H9 (cell line): ENCODE results near the gene RSF1. TPM values are rescaled to one million over a fixed set of nuclear protein-coding genes. Genes with fewer than 3 reads are reported as not detected.

Experiments used
- DNase-seq: peaks from one replicate; pipeline ENCODE4 v3.0.0-alpha.2; 2017
- H2AFZ ChIP-seq: one replicate; pipeline ENCODE4 v1.6.1; 2013; ENCODE audit warnings: mild to moderate bottlenecking, low read length, control low read depth, moderate library complexity
- H2AK5ac ChIP-seq: 2 replicates; pipeline ENCODE4 v1.6.1; 2013; ENCODE audit warnings: low read length, control low read depth, mixed read lengths; ENCODE audit not compliant: insufficient read length
- H2BK120ac ChIP-seq: one replicate; pipeline ENCODE4 v1.6.1; 2013; ENCODE audit warnings: low read depth, mild to moderate bottlenecking, low read length, control low read depth, inconsistent platforms; ENCODE audit not compliant: poor library complexity, severe bottlenecking
- H2BK12ac ChIP-seq: 2 replicates; pipeline ENCODE4 v1.6.1; 2013; ENCODE audit warnings: low read length, control low read depth, mixed read lengths, low read depth; ENCODE audit not compliant: insufficient read length
- H2BK15ac ChIP-seq: 2 replicates; pipeline ENCODE4 v1.6.1; 2013; ENCODE audit warnings: low read depth, low read length, control low read depth
- H2BK20ac ChIP-seq: one replicate; pipeline ENCODE4 v1.6.1; 2013; ENCODE audit warnings: low read depth, mild to moderate bottlenecking, low read length, control low read depth, inconsistent platforms; ENCODE audit not compliant: poor library complexity, severe bottlenecking
- H2BK5ac ChIP-seq: 2 replicates; pipeline ENCODE4 v1.6.1; 2013; ENCODE audit warnings: low read length, control low read depth, mixed read lengths; ENCODE audit not compliant: insufficient read length
- H3K14ac ChIP-seq: 2 replicates; pipeline ENCODE4 v1.6.1; 2013; ENCODE audit warnings: low read length, control low read depth; ENCODE audit not compliant: insufficient read depth
- H3K18ac ChIP-seq: 2 replicates; pipeline ENCODE4 v1.6.1; 2013; ENCODE audit warnings: low read depth, mild to moderate bottlenecking, mixed read lengths, low read length, control low read depth; ENCODE audit not compliant: insufficient read length
- H3K23ac ChIP-seq: 2 replicates; pipeline ENCODE4 v1.6.1; 2013; ENCODE audit warnings: low read length, control low read depth, mixed read lengths, low read depth; ENCODE audit not compliant: insufficient read length
- H3K23me2 ChIP-seq: 2 replicates; pipeline ENCODE4 v1.6.1; 2013; ENCODE audit warnings: low read depth, mild to moderate bottlenecking, mixed read lengths, low read length, control low read depth; ENCODE audit not compliant: insufficient read length, poor library complexity, severe bottlenecking
- H3K27ac ChIP-seq: 2 replicates; pipeline ENCODE4 v1.5.1; 2013; ENCODE audit warnings: low read length, control low read depth, mixed read lengths, low read depth; ENCODE audit not compliant: insufficient read length
- H3K27me3 ChIP-seq: 2 replicates; pipeline ENCODE4 v1.6.1; 2013; ENCODE audit warnings: low read length, control low read depth, inconsistent platforms; ENCODE audit not compliant: insufficient read depth
- H3K4ac ChIP-seq: 2 replicates; pipeline ENCODE4 v1.6.1; 2013; ENCODE audit warnings: low read depth, mild to moderate bottlenecking, control low read depth, inconsistent platforms, low read length, moderate library complexity
- H3K4me1 ChIP-seq: 2 replicates; pipeline ENCODE4 v1.6.1; 2013; ENCODE audit warnings: low read length, control low read depth, inconsistent platforms; ENCODE audit not compliant: insufficient read depth
- H3K4me2 ChIP-seq: 2 replicates; pipeline ENCODE4 v1.6.1; 2013; ENCODE audit warnings: low read length, control low read depth, mixed read lengths; ENCODE audit not compliant: insufficient read length, insufficient read depth
- H3K56ac ChIP-seq: 2 replicates; pipeline ENCODE4 v1.6.1; 2013; ENCODE audit warnings: low read depth, mild to moderate bottlenecking, mixed read lengths, low read length, control low read depth; ENCODE audit not compliant: insufficient read length
- H3K79me1 ChIP-seq: 2 replicates; pipeline ENCODE4 v1.6.1; 2013; ENCODE audit warnings: low read depth, mild to moderate bottlenecking, moderate library complexity, low read length, control low read depth, inconsistent platforms; ENCODE audit not compliant: insufficient read depth, poor library complexity, severe bottlenecking
- H3K79me2 ChIP-seq: 2 replicates; pipeline ENCODE4 v1.6.1; 2013; ENCODE audit warnings: low read length, control low read depth, inconsistent platforms; ENCODE audit not compliant: insufficient read depth
- H3K9ac ChIP-seq: 2 replicates; pipeline ENCODE4 v1.6.1; 2013; ENCODE audit warnings: low read length, control low read depth, mixed read lengths; ENCODE audit not compliant: insufficient read length; ENCODE audit errors: extremely low read depth
- H3K9me3 ChIP-seq: one replicate; pipeline ENCODE4 v1.6.1; 2013; ENCODE audit warnings: low read depth, low read length, inconsistent platforms; ENCODE audit not compliant: control insufficient read depth
- H3T11ph ChIP-seq: one replicate; pipeline ENCODE4 v1.6.1; 2013; ENCODE audit warnings: mild to moderate bottlenecking, low read length, control low read depth, inconsistent platforms
- H4K20me1 ChIP-seq: one replicate; pipeline ENCODE4 v1.6.1; 2013; ENCODE audit not compliant: control insufficient read depth, insufficient read length, insufficient read depth
- H4K5ac ChIP-seq: 2 replicates; pipeline ENCODE4 v1.6.1; 2013; ENCODE audit warnings: low read depth, mild to moderate bottlenecking, mixed read lengths, low read length, control low read depth; ENCODE audit not compliant: insufficient read length
- H4K8ac ChIP-seq: replicated peaks from 2 replicates; pipeline ENCODE4 v1.6.1; 2013; ENCODE audit warnings: low read length, control low read depth, mixed read lengths, low read depth; ENCODE audit not compliant: insufficient read length
- H4K91ac ChIP-seq: 2 replicates; pipeline ENCODE4 v1.6.1; 2013; ENCODE audit warnings: low read depth, mild to moderate bottlenecking, moderate library complexity, mixed read lengths, low read length, control low read depth; ENCODE audit not compliant: insufficient read length
- H3K27ac Mint-ChIP-seq, 3 experiments: 2 replicates in 2 of 3; 3 replicates in 1 of 3; pipeline ENCODE4 v1.8.0; 2020 to 2021; ENCODE audit warnings: mixed read lengths in 3 of 3, mild to moderate bottlenecking in 1 of 3, moderate library complexity in 1 of 3
- H3K27me3 Mint-ChIP-seq: 2 replicates; pipeline ENCODE4 v1.8.0; 2021; ENCODE audit warnings: low read depth, mild to moderate bottlenecking, moderate library complexity, mixed read lengths
- H3K36me3 Mint-ChIP-seq, 3 experiments: 2 replicates in 2 of 3; 3 replicates in 1 of 3; pipeline ENCODE4 v1.8.0; 2020 to 2021; ENCODE audit warnings: low read depth in 3 of 3, mixed read lengths in 3 of 3; ENCODE audit not compliant: insufficient read depth in 1 of 3
- H3K4me1 Mint-ChIP-seq, 2 experiments: 2 replicates each; pipeline ENCODE4 v1.8.0; 2020; ENCODE audit warnings: mixed read lengths in 2 of 2
- H3K4me3 Mint-ChIP-seq, 2 experiments: 2 replicates in 1 of 2; 3 replicates in 1 of 2; pipeline ENCODE4 v1.8.0; 2020 to 2021; ENCODE audit warnings: mild to moderate bottlenecking in 2 of 2, mixed read lengths in 2 of 2, moderate library complexity in 1 of 2
- H3K9me3 Mint-ChIP-seq, 2 experiments: 2 replicates in 1 of 2; 3 replicates in 1 of 2; pipeline ENCODE4 v1.8.0; 2020; ENCODE audit warnings: mild to moderate bottlenecking in 2 of 2, mixed read lengths in 2 of 2, moderate library complexity in 1 of 2
- CTCF ChIP-seq: fragments of 200-600 bp; sonication (generic); conservative IDR thresholded peaks from 3 replicates; pipeline ENCODE4 v1.8.0; 2021; ENCODE audit warnings: antibody characterized with exemption, mild to moderate bottlenecking
- WGBS: extraction: QIAGEN DNeasy Blood & Tissue Kit; methylation state at CpG from one replicate; pipeline ENCODE4 v1.1.7; 2013; ENCODE audit warnings: missing lambda C conversion rate, low lambda C conversion rate, mixed read lengths; ENCODE audit not compliant: insufficient read length; ENCODE audit errors: extremely low coverage; 5-methylcytosine and 5-hydroxymethylcytosine counted together
- total RNA-seq: library from RNA; stranded (reverse); gene quantifications from 2 replicates; pipeline ENCODE4 v1.2.1, GENCODE V29; 2021

RSF1 gene
- total RNA-seq, 1 experiment from 2014 or later: 82.6 TPM

GRCh38 chr11:77644887-77645286 lies 175.6 kb downstream of the RSF1 start:
- H4K8ac ChIP-seq: no peak overlapping the region
- no peak overlapping the region for H3K27ac ChIP-seq
- no peak overlapping the region for H2BK12ac ChIP-seq
- Mint-ChIP-seq H3K27ac (no peak overlapping the region; a peak in 1 of 7 replicates), H3K27me3 (no peaks in the 10 kb centered on the region; the same call in 1 of the 2 replicates), H3K9me3 (no peaks in the 10 kb centered on the region; a peak in 2 of 5 replicates), H3K4me1 (peaks cover 6 to 11% of the 10 kb centered on the region in 2 experiments), H3K36me3 (no peaks in the 10 kb centered on the region), H3K4me3 (no peak overlapping the region)
- no peak overlapping the region for H3K4ac ChIP-seq
- no peak overlapping the region for H3K9ac ChIP-seq
- H4K5ac ChIP-seq: no peak overlapping the region
- no peak overlapping the region for H3K23ac ChIP-seq
- no peak for DNase-seq
- no peaks in the 10 kb centered on the region for H3K79me1 ChIP-seq
- WGBS: no CpG with 5 or more reads among the region's 1 CpG
- H3K4me1 ChIP-seq: no peaks in the 10 kb centered on the region
- H3K23me2 ChIP-seq: no peaks in the 10 kb centered on the region
- no peak overlapping the region for H2BK15ac ChIP-seq
- no peak overlapping the region for H3K14ac ChIP-seq
- no peak for TF ChIP-seq CTCF
- H4K20me1 ChIP-seq: no peaks in the 10 kb centered on the region
- H3K79me2 ChIP-seq: no peaks in the 10 kb centered on the region
- H2BK120ac ChIP-seq: no peak overlapping the region
- no peak overlapping the region for H3K18ac ChIP-seq
- no peak overlapping the region for H2AK5ac ChIP-seq
- H3K56ac ChIP-seq: no peak overlapping the region
- no peaks in the 10 kb centered on the region for H3K27me3 ChIP-seq
- H2BK20ac ChIP-seq: no peak overlapping the region
- no peak overlapping the region for H4K91ac ChIP-seq
- no peaks in the 10 kb centered on the region for H3K9me3 ChIP-seq
- no peak overlapping the region for H2BK5ac ChIP-seq
- no peak overlapping the region for H2AFZ ChIP-seq
- H3T11ph ChIP-seq: no peak overlapping the region
- no peak overlapping the region for H3K4me2 ChIP-seq
